ENCODE data around the gene TOR1B.

Gene TOR1B

DNA sequence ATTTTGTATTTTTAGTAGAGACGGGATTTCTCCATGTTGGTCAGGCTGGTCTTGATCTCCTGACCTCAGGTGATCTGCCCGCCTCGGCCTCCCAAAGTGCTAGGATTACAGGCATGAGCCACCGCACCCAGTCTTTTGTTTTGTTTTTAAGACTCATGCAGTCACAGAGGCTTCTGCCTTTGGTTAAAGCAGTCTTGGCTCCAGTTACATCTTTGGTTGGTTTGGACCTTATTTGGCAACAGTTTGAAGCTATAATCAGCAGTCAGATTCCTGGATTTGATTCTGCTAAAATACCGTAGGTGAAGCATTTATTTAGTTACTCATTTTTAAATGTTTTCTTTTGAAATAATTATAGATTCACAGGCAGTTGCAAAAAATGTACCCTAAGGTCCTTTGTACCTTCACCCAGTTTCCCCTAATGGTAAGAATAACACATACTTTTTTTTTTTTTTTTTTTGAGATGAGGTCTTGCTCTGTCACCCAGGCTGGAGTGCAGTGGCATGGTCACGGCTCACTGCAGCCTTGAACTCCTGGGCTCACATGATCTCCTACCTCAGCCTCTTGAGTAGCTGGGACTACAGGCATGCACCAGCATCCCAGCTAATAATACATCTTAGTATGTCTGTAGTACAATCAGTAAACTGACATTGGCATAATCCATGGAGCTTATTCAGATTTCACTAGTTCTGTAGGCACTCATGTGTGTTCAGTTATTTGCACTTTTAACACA lies 48.0 kb downstream of the TOR1B start:
- no peak for DNase-seq (ENCODE audit: low read depth in 1 of 2, low spot score in 1 of 2)
- TF ChIP-seq GABPA (IDR thresholded peaks at IDR 0.05; ENCODE audit: low read depth), result no peak
- no peak for TF ChIP-seq POLR2AphosphoS5 (IDR thresholded peaks at IDR 0.05; ENCODE audit: low read depth)
- no peak for TF ChIP-seq CTCF (IDR thresholded peaks at IDR 0.05; ENCODE audit: insufficient read depth, low read length)
- no peak for TF ChIP-seq SPI1 (IDR thresholded peaks at IDR 0.05; ENCODE audit: borderline replicate concordance, low read depth)
- no peak for TF ChIP-seq REST (IDR thresholded peaks at IDR 0.05; ENCODE audit: insufficient replicate concordance, low read depth)
- H3K27ac ChIP-seq (replicated peaks), result no peak overlapping the region
- no peaks in the 10 kb centered on the region for H3K27me3 ChIP-seq (ENCODE audit: insufficient read depth, poor library complexity, severe bottlenecking)
- no peak overlapping the region for H3K4me3 ChIP-seq (replicated peaks; ENCODE audit: insufficient read depth, low read length)

- no peak for DNase-seq (ENCODE audit: low read depth in 1 of 2, low spot score in 1 of 2)
- Histone ChIP-seq H3K27ac (replicated peaks) (peak overlapping the region; percentile 68), H3K27me3 (ENCODE audit: insufficient read depth, poor library complexity, severe bottlenecking) (no peaks in the 10 kb centered on the region), H3K4me3 (replicated peaks; ENCODE audit: insufficient read depth, low read length) (no peak overlapping the region)
- TF ChIP-seq POLR2AphosphoS5 (IDR thresholded peaks at IDR 0.05; ENCODE audit: low read depth) (no peak), REST (IDR thresholded peaks at IDR 0.05; ENCODE audit: insufficient replicate concordance, low read depth) (no peak), CTCF (IDR thresholded peaks at IDR 0.05; ENCODE audit: insufficient read depth, low read length) (no peak), GABPA (IDR thresholded peaks at IDR 0.05; ENCODE audit: low read depth) (no peak), SPI1 (IDR thresholded peaks at IDR 0.05; ENCODE audit: borderline replicate concordance, low read depth) (no peak)
Measured at GRCh38 chr9:129851821-129852220, 48.8 kb downstream of the TOR1B start.

DNA sequence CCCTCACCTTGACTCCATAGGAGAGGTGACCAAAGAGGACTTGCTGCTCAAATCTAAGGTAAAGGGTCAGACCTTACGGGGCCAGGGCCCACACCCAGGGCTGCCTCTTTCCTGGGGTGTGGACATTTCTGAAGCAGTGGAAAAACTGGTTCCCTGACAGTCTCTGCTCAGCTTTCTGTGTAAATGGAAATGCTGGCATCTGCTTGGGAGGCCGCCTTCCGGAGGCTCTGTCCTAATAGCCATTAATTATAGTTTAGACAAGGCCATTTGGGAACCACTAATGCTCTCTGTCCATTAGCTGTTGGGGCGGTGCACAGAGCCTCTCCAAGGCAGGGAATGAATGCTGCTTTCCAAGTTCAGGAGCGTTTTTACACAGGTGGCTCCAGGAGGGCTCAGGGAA lies 49.6 kb downstream of the TOR1B start:
- H3K27me3 ChIP-seq (ENCODE audit: insufficient read depth, poor library complexity, severe bottlenecking), result no peaks in the 10 kb centered on the region
- H3K4me3 ChIP-seq (replicated peaks; ENCODE audit: insufficient read depth, low read length), result no peak overlapping the region
- no peak for DNase-seq (ENCODE audit: low read depth in 1 of 2, low spot score in 1 of 2)
- H3K27ac ChIP-seq (replicated peaks), result peak overlapping the region; percentile 68
- TF ChIP-seq SPI1 (IDR thresholded peaks at IDR 0.05; ENCODE audit: borderline replicate concordance, low read depth), result no peak
- TF ChIP-seq GABPA (IDR thresholded peaks at IDR 0.05; ENCODE audit: low read depth), result no peak
- TF ChIP-seq POLR2AphosphoS5 (IDR thresholded peaks at IDR 0.05; ENCODE audit: low read depth), result 0 out of 2 replicates have a peak, but pooled peaks have one; percentile 4
- no peak for TF ChIP-seq CTCF (IDR thresholded peaks at IDR 0.05; ENCODE audit: insufficient read depth, low read length)
- no peak for TF ChIP-seq REST (IDR thresholded peaks at IDR 0.05; ENCODE audit: insufficient replicate concordance, low read depth)

Measured in HL-60 (cell line).